ENCODE measurements around the gene IPO5.
"Not testable (repeated sequence)": the region's sequence is repeated elsewhere in the genome, so short reads cannot be mapped to it uniquely, and the experiment has no call there.

Gene IPO5

GRCh38 chr13:97951376-97951775 is 2.1 kb upstream of the IPO5 start:
- DNase-seq = no peak

GRCh38 chr13:97952831-97953230 is 644 bp upstream of the IPO5 start:
- not testable (repeated sequence) for DNase-seq

GRCh38 chr13:97961340-97961739 is 7.9 kb downstream of the IPO5 start:
- no peak for DNase-seq

- no peak for DNase-seq
Observed at GRCh38 chr13:97962887-97963286, 9.4 kb downstream of the IPO5 start.

- no peak for DNase-seq
Observed at GRCh38 chr13:97967226-97967625, 13.8 kb downstream of the IPO5 start.

GRCh38 chr13:97967948-97968347 is 14.5 kb downstream of the IPO5 start:
- DNase-seq = no peak

- DNase-seq = no peak
Observed at GRCh38 chr13:97971519-97971918, 18.0 kb downstream of the IPO5 start.

GRCh38 chr13:97974773-97975172 is 21.3 kb downstream of the IPO5 start:
- no peak for DNase-seq

GRCh38 chr13:97975280-97975847 is 21.9 kb downstream of the IPO5 start:
- no peak for DNase-seq

GRCh38 chr13:97975848-97976609 is 22.6 kb downstream of the IPO5 start:
- peak; percentile 90 for DNase-seq

GRCh38 chr13:97976610-97977521 is 23.4 kb downstream of the IPO5 start:
- peak; percentile 5 for DNase-seq

GRCh38 chr13:97977982-97978381 is 24.5 kb downstream of the IPO5 start:
- no peak for DNase-seq

GRCh38 chr13:97978651-97979050 is 25.2 kb downstream of the IPO5 start:
- DNase-seq = no peak

GRCh38 chr13:97979051-97979450 is 25.6 kb downstream of the IPO5 start:
- no peak for DNase-seq

- DNase-seq = no peak
Observed at GRCh38 chr13:97979556-97979955, 26.1 kb downstream of the IPO5 start.

- no peak for DNase-seq
Observed at GRCh38 chr13:97982286-97982685, 28.8 kb downstream of the IPO5 start.

GRCh38 chr13:97986835-97987234 is 33.4 kb downstream of the IPO5 start:
- DNase-seq = no peak

- no peak for DNase-seq
Observed at GRCh38 chr13:97999653-98000052, 46.2 kb downstream of the IPO5 start.

- DNase-seq = no peak
Observed at GRCh38 chr13:98004107-98004506, 50.6 kb downstream of the IPO5 start.

GRCh38 chr13:98004997-98005396 is 51.5 kb downstream of the IPO5 start:
- not testable (repeated sequence) for DNase-seq

GRCh38 chr13:98007001-98007400 is 53.5 kb downstream of the IPO5 start:
- no peak for DNase-seq

- no peak for DNase-seq
Observed at GRCh38 chr13:98013241-98013640, 59.8 kb downstream of the IPO5 start.

- no peak for DNase-seq
Observed at GRCh38 chr13:98014766-98015165, 61.3 kb downstream of the IPO5 start.

- no peak for DNase-seq
Observed at GRCh38 chr13:98018293-98018692, 64.8 kb downstream of the IPO5 start.

All from CD4-positive, alpha-beta T cell treated with Interleukin-17A for 1 hour (primary cell).